Lung (tissue), 12 donors: ENCODE data around the gene MAP3K20. TPM values are rescaled to one million over a fixed set of nuclear protein-coding genes. Genes with fewer than 3 reads are reported as not detected.

Experiments
- ATAC-seq: fragments of 200-7000 bp; cut with Tn5 transposase; one replicate; pipeline ENCODE4 v1.9.1; 2020; ENCODE audit warnings: moderate number of reproducible peaks; ENCODE audit not compliant: insufficient read depth, low FRiP score
- DNase-seq, 3 donors: peaks; one replicate each; pipeline ENCODE4 v3.0.0-alpha.2; 2013 to 2017
- H3K27ac ChIP-seq, 2 donors: one replicate each; pipeline ENCODE4 v1.5.1; 2013; ENCODE audit warnings: mild to moderate bottlenecking in 2 of 2, moderate library complexity in 2 of 2, control low read depth in 1 of 2, inconsistent platforms in 1 of 2, low read depth in 1 of 2, low read length in 1 of 2
- H3K27me3 ChIP-seq, 3 donors: one replicate each; pipeline ENCODE4 v1.5.1; 2013; ENCODE audit warnings: low read length in 2 of 3; ENCODE audit not compliant: control insufficient read depth in 3 of 3, insufficient read depth in 3 of 3
- H3K36me3 ChIP-seq, 4 donors: one replicate each; pipeline ENCODE4 v1.5.1; 2013; ENCODE audit warnings: low read length in 4 of 4, mild to moderate bottlenecking in 1 of 4, moderate library complexity in 1 of 4; ENCODE audit not compliant: control insufficient read depth in 4 of 4, insufficient read depth in 4 of 4
- H3K4me1 ChIP-seq, 5 donors: one replicate each; pipeline ENCODE4 v1.5.1; 2013; ENCODE audit warnings: low read length in 5 of 5, mild to moderate bottlenecking in 2 of 5, moderate library complexity in 1 of 5; ENCODE audit not compliant: control insufficient read depth in 5 of 5, insufficient read depth in 5 of 5
- H3K4me3 ChIP-seq: one replicate; pipeline ENCODE4 v1.5.1; 2013; ENCODE audit warnings: mild to moderate bottlenecking, control low read depth, moderate library complexity
- H3K9ac ChIP-seq, 2 donors: one replicate each; pipeline ENCODE4 v1.5.1; 2013; ENCODE audit warnings: low read length in 2 of 2, control low read depth in 1 of 2; ENCODE audit not compliant: insufficient read depth in 1 of 2
- H3K9me3 ChIP-seq, 4 donors: one replicate each; pipeline ENCODE4 v1.5.1; 2013; ENCODE audit warnings: low read length in 3 of 4, mild to moderate bottlenecking in 1 of 4, moderate library complexity in 1 of 4; ENCODE audit not compliant: control insufficient read depth in 4 of 4, insufficient read depth in 3 of 4
- CTCF ChIP-seq: IDR thresholded peaks from 2 replicates; pipeline ENCODE4 v1.5.1; 2012; ENCODE audit warnings: mild to moderate bottlenecking; ENCODE audit errors: control extremely low read depth, extremely low read depth
- WGBS, 2 donors: extraction: QIAGEN DNeasy Blood & Tissue Kit; methylation state at CpG; one replicate each; pipeline ENCODE4 v1.1.7; 2013; 5-methylcytosine and 5-hydroxymethylcytosine counted together
- polyA plus RNA-seq, 2 donors: library from polyadenylated mRNA; stranded (reverse); fragments of 200-250 nt; gene quantifications; one replicate each; pipeline ENCODE4 v1.2.1, GENCODE V29; 2013
- total RNA-seq, 2 donors: library from RNA; depleted of rRNA in 1 of 2; stranded (reverse); fragments of >200 nt in 1 of 2; gene quantifications; one replicate each; pipeline ENCODE4 v1.2.1, GENCODE V29; 2014 to 2021
- donor health status: control.
- donor health status: control.
- donor health status: Bipolar disorder and iron deficiency.
- donor health status: healthy.
- donor health status: DM: yes; HTN: yes; CAD: no.

The MAP3K20 gene
- total and polyA plus RNA-seq, 4 donors, result 13.4 to 71.6 (median 31.6) TPM

- no peak overlapping the region for H3K9ac ChIP-seq
- TF ChIP-seq CTCF, result no peak
- H3K27me3 ChIP-seq, result no peaks in the 10 kb centered on the region
- peak overlapping the region; percentile 43 to 70 for H3K27ac ChIP-seq
- no peaks in the 10 kb centered on the region for H3K9me3 ChIP-seq
- DNase-seq (peak in 2 of 3 donors; percentile 28 to 34), ATAC-seq (no peak)
- H3K4me3 ChIP-seq, result no peak overlapping the region
- peaks cover 2 to 5% (median 4%) of the 10 kb centered on the region in 4 donors for H3K36me3 ChIP-seq
- 70 to 81% methylated on average over 6 of the region's 6 CpGs for WGBS, 2 donors
- H3K4me1 ChIP-seq, result peaks cover 0 to 17% (median 0%) of the 10 kb centered on the region in 5 donors
Measured at GRCh38 chr2:173187941-173188788, 112.5 kb downstream of the MAP3K20 start.

- H3K9me3 ChIP-seq, result no peaks in the 10 kb centered on the region
- ATAC-seq, result no peak
- no peak overlapping the region for H3K4me3 ChIP-seq
- H3K36me3 ChIP-seq, result peaks cover 0 to 5% (median 3%) of the 10 kb centered on the region in 4 donors
- no peak overlapping the region for H3K9ac ChIP-seq
- no peak for DNase-seq
- TF ChIP-seq CTCF, result no peak
- H3K4me1 ChIP-seq, result peaks cover 0 to 26% (median 2%) of the 10 kb centered on the region in 5 donors
- no peaks in the 10 kb centered on the region for H3K27me3 ChIP-seq
- peak overlapping the region in 1 of 2 donors; percentile 67 for H3K27ac ChIP-seq
- WGBS, 2 donors, result 72 to 87% methylated on average over 3 of the region's 3 CpGs
Measured at GRCh38 chr2:173191601-173192000, 116.0 kb downstream of the MAP3K20 start.

- Histone ChIP-seq H3K36me3 (peaks cover 0 to 5% (median 3%) of the 10 kb centered on the region in 4 donors), H3K4me3 (no peak overlapping the region), H3K27me3 (no peaks in the 10 kb centered on the region), H3K9ac (no peak overlapping the region), H3K27ac (peak overlapping the region in 1 of 2 donors; percentile 48), H3K4me1 (peaks cover 0 to 26% (median 2%) of the 10 kb centered on the region in 5 donors), H3K9me3 (no peaks in the 10 kb centered on the region)
- WGBS, 2 donors, result 78 to 83% methylated on average over 4 of the region's 4 CpGs
- TF ChIP-seq CTCF, result no peak
- ATAC-seq (no peak), DNase-seq (no peak)
Measured at GRCh38 chr2:173192071-173192470, 116.4 kb downstream of the MAP3K20 start.
